ENCODE results near the gene SPRY4.
"Not testable (repeated sequence)": the region's sequence is repeated elsewhere in the genome, so short reads cannot be mapped to it uniquely, and the experiment has no call there.

The SPRY4 gene

GRCh38 chr5:142324871-142325724 is at the start of gene SPRY4:
SPRY4 (minus strand) TSS chr5:142325021; CDS start chr5:142315108, 9,913 bp downstream.
- DNase-seq = peak; percentile 94

GRCh38 chr5:142368529-142368928 is 43.7 kb upstream of the SPRY4 start:
- no peak for DNase-seq

GRCh38 chr5:142366007-142366406 is 41.2 kb upstream of the SPRY4 start:
- DNase-seq = no peak

- no peak for DNase-seq
These were observed 39.7 kb upstream of the SPRY4 start for GRCh38 chr5:142364251-142365145.

GRCh38 chr5:142363619-142363963 is 38.8 kb upstream of the SPRY4 start:
- no peak for DNase-seq

- DNase-seq = not testable (repeated sequence)
These were observed 37.4 kb upstream of the SPRY4 start for GRCh38 chr5:142362193-142362592.

GRCh38 chr5:142360607-142361120 is 35.8 kb upstream of the SPRY4 start:
- DNase-seq = peak; percentile 22

- DNase-seq = no peak
These were observed 35.3 kb upstream of the SPRY4 start for GRCh38 chr5:142360051-142360498.

- DNase-seq = no peak
These were observed 33.8 kb upstream of the SPRY4 start for GRCh38 chr5:142358648-142359047.

GRCh38 chr5:142358121-142358520 is 33.3 kb upstream of the SPRY4 start:
- no peak for DNase-seq

GRCh38 chr5:142357469-142358090 is 32.8 kb upstream of the SPRY4 start:
- DNase-seq = peak; percentile 10

GRCh38 chr5:142356716-142357468 is 32.1 kb upstream of the SPRY4 start:
- DNase-seq = peak; percentile 93

- no peak for DNase-seq
These were observed 31.5 kb upstream of the SPRY4 start for GRCh38 chr5:142356349-142356715.

- DNase-seq = no peak
These were observed 28.3 kb upstream of the SPRY4 start for GRCh38 chr5:142353071-142353472.

GRCh38 chr5:142350021-142350420 is 25.2 kb upstream of the SPRY4 start:
- no peak for DNase-seq

GRCh38 chr5:142346706-142347105 is 21.9 kb upstream of the SPRY4 start:
- no peak for DNase-seq

GRCh38 chr5:142344915-142345314 is 20.1 kb upstream of the SPRY4 start:
- DNase-seq = not testable (repeated sequence)

GRCh38 chr5:142343531-142343930 is 18.7 kb upstream of the SPRY4 start:
- DNase-seq = no peak

GRCh38 chr5:142342128-142342981 is 17.5 kb upstream of the SPRY4 start:
- no peak for DNase-seq

- DNase-seq = no peak
These were observed 15.0 kb upstream of the SPRY4 start for GRCh38 chr5:142339781-142340180.

- no peak for DNase-seq
These were observed 9.7 kb upstream of the SPRY4 start for GRCh38 chr5:142334538-142334937.
